ENCODE data around the gene ALS2. TPM values are rescaled to one million over a fixed set of nuclear protein-coding genes. Genes with fewer than 3 reads are reported as not detected.

Gene ALS2
- total RNA-seq, 1 experiment from 2014 or later = 28.1 TPM

DNA sequence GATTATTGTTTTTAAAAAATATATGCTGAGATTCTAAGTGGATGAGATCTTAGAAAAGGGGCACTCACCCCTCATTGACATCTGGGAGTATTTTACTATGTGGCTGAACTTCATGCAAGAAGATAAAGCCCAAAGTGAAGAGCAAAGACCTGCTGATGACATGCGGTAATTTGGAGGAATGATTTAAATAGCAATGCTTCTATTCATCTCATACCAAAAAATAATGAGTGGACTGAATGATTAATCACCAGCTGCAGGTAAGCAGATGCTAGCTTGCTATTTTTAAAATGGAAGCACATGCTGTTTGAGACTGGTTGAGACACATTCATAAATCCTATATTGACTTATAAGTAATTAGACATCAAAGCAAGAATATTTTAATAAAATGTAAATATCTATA is 12.9 kb upstream of the ALS2 start:
- TF ChIP-seq, protein P1, sequence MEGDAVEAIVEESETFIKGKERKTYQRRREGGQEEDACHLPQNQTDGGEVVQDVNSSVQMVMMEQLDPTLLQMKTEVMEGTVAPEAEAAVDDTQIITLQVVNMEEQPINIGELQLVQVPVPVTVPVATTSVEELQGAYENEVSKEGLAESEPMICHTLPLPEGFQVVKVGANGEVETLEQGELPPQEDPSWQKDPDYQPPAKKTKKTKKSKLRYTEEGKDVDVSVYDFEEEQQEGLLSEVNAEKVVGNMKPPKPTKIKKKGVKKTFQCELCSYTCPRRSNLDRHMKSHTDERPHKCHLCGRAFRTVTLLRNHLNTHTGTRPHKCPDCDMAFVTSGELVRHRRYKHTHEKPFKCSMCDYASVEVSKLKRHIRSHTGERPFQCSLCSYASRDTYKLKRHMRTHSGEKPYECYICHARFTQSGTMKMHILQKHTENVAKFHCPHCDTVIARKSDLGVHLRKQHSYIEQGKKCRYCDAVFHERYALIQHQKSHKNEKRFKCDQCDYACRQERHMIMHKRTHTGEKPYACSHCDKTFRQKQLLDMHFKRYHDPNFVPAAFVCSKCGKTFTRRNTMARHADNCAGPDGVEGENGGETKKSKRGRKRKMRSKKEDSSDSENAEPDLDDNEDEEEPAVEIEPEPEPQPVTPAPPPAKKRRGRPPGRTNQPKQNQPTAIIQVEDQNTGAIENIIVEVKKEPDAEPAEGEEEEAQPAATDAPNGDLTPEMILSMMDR (IDR thresholded peaks at IDR 0.05 in 2 of 3, conservative IDR thresholded peaks at IDR 0.05 in 1 of 3; ENCODE audit: borderline replicate concordance in 1 of 3, insufficient read depth in 1 of 3, low read depth in 2 of 3, low read length in 2 of 3) = no peak
- TF ChIP-seq, protein P2, sequence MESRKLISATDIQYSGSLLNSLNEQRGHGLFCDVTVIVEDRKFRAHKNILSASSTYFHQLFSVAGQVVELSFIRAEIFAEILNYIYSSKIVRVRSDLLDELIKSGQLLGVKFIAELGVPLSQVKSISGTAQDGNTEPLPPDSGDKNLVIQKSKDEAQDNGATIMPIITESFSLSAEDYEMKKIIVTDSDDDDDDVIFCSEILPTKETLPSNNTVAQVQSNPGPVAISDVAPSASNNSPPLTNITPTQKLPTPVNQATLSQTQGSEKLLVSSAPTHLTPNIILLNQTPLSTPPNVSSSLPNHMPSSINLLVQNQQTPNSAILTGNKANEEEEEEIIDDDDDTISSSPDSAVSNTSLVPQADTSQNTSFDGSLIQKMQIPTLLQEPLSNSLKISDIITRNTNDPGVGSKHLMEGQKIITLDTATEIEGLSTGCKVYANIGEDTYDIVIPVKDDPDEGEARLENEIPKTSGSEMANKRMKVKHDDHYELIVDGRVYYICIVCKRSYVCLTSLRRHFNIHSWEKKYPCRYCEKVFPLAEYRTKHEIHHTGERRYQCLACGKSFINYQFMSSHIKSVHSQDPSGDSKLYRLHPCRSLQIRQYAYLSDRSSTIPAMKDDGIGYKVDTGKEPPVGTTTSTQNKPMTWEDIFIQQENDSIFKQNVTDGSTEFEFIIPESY (IDR thresholded peaks at IDR 0.05; ENCODE audit: extremely low read depth, insufficient replicate concordance, low read length) = no peak
- no peak for TF ChIP-seq JUND (IDR thresholded peaks at IDR 0.05)
- TF ChIP-seq ZNF274 (IDR thresholded peaks at IDR 0.05; ENCODE audit: low read depth, low read length) = no peak
- TF ChIP-seq SIN3A (IDR thresholded peaks at IDR 0.05; ENCODE audit: low read depth) = no peak
- no peak for TF ChIP-seq EZH2 (IDR thresholded peaks at IDR 0.05)
- no peak for TF ChIP-seq SRF (IDR thresholded peaks at IDR 0.05; ENCODE audit: low read depth)
- no peak for TF ChIP-seq CBX3 (IDR thresholded peaks at IDR 0.05; ENCODE audit: low read depth)
- no peak for TF ChIP-seq ZFX (IDR thresholded peaks at IDR 0.05)
- TF ChIP-seq CEBPB (IDR thresholded peaks at IDR 0.05; ENCODE audit: low read depth) = no peak
- TF ChIP-seq, protein P3, sequence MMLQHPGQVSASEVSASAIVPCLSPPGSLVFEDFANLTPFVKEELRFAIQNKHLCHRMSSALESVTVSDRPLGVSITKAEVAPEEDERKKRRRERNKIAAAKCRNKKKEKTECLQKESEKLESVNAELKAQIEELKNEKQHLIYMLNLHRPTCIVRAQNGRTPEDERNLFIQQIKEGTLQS (IDR thresholded peaks at IDR 0.05) = no peak
- no peak for TF ChIP-seq POLR2AphosphoS5 (IDR thresholded peaks at IDR 0.05; ENCODE audit: low read depth, low read length)
- TF ChIP-seq, protein P4, sequence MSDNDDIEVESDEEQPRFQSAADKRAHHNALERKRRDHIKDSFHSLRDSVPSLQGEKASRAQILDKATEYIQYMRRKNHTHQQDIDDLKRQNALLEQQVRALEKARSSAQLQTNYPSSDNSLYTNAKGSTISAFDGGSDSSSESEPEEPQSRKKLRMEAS (IDR thresholded peaks at IDR 0.05) = no peak
- POLR2A ChIA-PET = no interaction called here
- Histone ChIP-seq H3K4me1 (ENCODE audit: control insufficient read depth in 1 of 2, insufficient read depth in 2 of 2, low read length in 2 of 2) (peaks cover 0 to 17% of the 10 kb centered on the region in 2 experiments; a peak in 2 of 4 replicates), H3K4me2 (ENCODE audit: low read length) (no peak overlapping the region), H3K9me3 (ENCODE audit: control insufficient read depth in 1 of 2, insufficient read depth in 1 of 2, low read depth in 1 of 2, low read length in 2 of 2) (no peaks in the 10 kb centered on the region), H4K20me1 (ENCODE audit: insufficient read depth) (no peaks in the 10 kb centered on the region), H3K79me2 (ENCODE audit: insufficient read depth, low read length) (no peaks in the 10 kb centered on the region), H3K27ac (ENCODE audit: low read depth, low read length) (no peak overlapping the region), H3K36me3 (ENCODE audit: control insufficient read depth in 1 of 2, insufficient read depth in 2 of 2, low read length in 2 of 2) (no peaks in the 10 kb centered on the region), H2AFZ (ENCODE audit: low read depth, low read length, poor library complexity, severe bottlenecking) (no peak overlapping the region), H3K9me2 (ENCODE audit: insufficient read depth) (no peaks in the 10 kb centered on the region), H3K27me3 (ENCODE audit: insufficient read depth, low read length) (no peaks in the 10 kb centered on the region), H3K9ac (ENCODE audit: low read length) (no peak overlapping the region), H3K4me3 (replicated peaks in 1 of 2; ENCODE audit: low read depth in 1 of 2, low read length in 2 of 2) (no peak overlapping the region)
- ATAC-seq (no peak), DNase-seq (ENCODE audit: low read depth, low spot score) (no peak)
- intact Hi-C loops (cut with micrococcal nuclease) = loop anchor here (10.0 kb wide), 1 partner anchor 261 kb away; no protein-coding TSS in a partner anchor
- CTCF ChIA-PET = no interaction called here
- no TSS peak for BruUV-seq (replicated peaks)
- RAD21 ChIA-PET (ENCODE audit: low non-redundant PET in 1 of 2, low total read pairs in 2 of 2, uncharacterized antibody in 2 of 2, unreplicated experiment in 2 of 2) = no interaction called here
